Esophagus muscularis mucosa (tissue), 3 donors: ENCODE results near the gene PSMC3.

ENCODE experiments used
- POLR2AphosphoS5 ChIP-seq, 2 donors: sonication (generic); formaldehyde crosslinking; IDR thresholded peaks; one replicate each; pipeline ENCODE4 v1.6.1; 2017; ENCODE audit warnings: antibody characterized with exemption in 2 of 2
- TF ChIP-seq, protein P1 (sequence below), 3 experiments: fragments of 200-600 bp in 2 of 3; fragments of 450-650 bp in 1 of 3; sonication (generic) in 2 of 3; IDR thresholded peaks; one replicate each; pipeline ENCODE4 v1.5.1; 2017 to 2019; ENCODE audit warnings: antibody characterized with exemption in 3 of 3, mild to moderate bottlenecking in 2 of 3, moderate library complexity in 1 of 3

DNA sequence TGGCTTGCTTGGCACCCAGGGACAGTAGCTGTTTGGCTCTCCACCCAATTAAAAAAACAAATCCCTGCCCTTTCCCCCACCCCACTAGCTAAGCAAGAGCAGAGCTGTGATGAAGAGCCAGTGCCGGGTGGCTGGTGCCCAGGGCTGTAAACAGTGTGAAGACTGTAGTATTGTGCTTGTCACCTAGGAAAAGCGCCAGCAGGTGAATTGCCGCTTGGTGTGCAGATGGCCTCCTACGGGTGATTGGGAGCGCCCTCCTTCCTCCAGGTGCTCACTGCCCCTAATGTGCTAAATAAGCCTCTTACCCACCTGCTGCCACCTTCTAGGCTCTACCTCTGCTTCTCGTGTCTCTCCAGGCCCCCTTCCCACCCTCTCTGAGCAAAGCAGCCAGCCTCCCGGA, 41.1 kb upstream of the PSMC3 start:
- TF ChIP-seq, protein P1, sequence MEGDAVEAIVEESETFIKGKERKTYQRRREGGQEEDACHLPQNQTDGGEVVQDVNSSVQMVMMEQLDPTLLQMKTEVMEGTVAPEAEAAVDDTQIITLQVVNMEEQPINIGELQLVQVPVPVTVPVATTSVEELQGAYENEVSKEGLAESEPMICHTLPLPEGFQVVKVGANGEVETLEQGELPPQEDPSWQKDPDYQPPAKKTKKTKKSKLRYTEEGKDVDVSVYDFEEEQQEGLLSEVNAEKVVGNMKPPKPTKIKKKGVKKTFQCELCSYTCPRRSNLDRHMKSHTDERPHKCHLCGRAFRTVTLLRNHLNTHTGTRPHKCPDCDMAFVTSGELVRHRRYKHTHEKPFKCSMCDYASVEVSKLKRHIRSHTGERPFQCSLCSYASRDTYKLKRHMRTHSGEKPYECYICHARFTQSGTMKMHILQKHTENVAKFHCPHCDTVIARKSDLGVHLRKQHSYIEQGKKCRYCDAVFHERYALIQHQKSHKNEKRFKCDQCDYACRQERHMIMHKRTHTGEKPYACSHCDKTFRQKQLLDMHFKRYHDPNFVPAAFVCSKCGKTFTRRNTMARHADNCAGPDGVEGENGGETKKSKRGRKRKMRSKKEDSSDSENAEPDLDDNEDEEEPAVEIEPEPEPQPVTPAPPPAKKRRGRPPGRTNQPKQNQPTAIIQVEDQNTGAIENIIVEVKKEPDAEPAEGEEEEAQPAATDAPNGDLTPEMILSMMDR (IDR thresholded peaks at IDR 0.05) = no peak
- no peak for TF ChIP-seq POLR2AphosphoS5 (IDR thresholded peaks at IDR 0.05)
